Activated CD4-positive, alpha-beta T cell treated with anti-CD3 and anti-CD28 coated beads for 4 hours (primary cell): ENCODE measurements around the gene TMEM258.

Experiments
- DNase-seq, 2 donors: peaks; one replicate each; pipeline ENCODE4 v3.0.0-alpha.2; 2020

Gene TMEM258

DNA sequence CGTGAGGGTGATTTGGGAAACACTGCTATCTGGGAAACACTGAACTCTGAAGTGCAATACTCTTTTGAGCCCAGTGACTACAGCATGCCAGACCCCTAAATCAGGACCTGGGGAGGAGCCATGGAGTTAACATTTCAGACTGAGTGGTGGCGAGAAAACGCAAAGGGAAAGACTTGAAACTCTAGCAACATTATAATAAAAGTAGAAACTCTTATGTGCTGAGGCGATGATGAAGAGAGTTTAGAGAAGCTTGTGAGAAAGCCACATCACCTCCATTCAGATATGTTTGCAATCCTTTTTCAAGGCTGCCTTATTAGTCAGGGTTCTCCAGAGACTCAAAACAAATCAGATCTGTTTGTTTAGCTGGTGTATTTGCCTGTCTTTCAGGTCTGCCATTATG is 2.2 kb upstream of the TMEM258 start:
- no peak for DNase-seq

DNA sequence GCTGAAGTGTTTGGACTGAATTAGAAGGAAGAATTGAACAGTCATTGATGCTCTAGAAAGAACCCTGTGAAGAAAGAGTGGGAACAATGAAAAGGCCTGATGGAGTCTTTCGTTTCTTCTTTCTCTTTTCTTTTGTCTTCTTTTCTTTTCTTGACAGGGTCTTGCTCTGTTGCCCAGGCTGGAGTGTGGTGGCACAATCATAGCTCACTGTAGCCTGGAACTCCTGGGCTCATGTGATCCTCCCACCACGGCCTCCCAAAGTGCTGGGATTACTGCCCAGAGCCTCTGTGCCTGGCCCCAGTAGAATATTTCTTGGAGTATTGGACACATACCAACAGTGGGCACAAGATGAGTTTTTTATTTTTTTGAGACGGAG is 1.4 kb upstream of the TMEM258 start:
- no peak for DNase-seq

DNA sequence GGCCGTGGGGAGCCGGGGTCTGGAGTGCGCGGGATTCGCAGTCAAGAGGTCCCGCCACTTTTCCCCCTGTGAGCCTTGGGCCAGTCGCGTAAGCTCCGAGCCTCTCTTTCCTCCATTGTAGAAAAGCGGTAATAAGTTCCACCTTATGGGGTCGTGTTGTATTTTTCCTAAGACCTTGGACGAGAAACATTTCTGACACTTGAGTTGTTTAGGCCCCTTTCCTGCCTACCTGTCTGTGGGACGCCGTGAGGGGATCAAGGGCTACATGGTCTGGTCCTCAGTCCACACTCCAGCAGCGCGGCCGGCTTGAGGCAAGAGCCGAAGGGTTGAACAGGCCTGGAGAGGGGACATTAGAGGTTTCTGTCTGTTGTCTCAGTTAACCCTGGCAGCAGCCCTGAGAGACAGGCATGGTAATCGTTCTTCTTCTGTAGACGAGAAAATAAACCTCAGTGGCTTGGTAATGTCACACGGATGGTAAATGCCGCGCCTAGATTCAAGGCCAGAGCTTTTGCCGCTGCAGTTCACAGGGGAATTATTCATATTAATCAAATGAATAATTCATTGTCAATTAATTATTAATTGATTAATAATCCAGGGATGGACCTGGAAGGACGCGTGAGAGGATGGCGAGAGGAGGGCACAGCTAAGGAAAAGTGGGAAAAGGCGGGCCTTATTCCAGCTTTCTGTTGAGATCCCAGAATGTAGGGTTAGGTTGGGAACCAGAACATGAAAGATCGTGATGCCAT is 857 bp upstream of the TMEM258 start:
- DNase-seq, result no peak

DNA sequence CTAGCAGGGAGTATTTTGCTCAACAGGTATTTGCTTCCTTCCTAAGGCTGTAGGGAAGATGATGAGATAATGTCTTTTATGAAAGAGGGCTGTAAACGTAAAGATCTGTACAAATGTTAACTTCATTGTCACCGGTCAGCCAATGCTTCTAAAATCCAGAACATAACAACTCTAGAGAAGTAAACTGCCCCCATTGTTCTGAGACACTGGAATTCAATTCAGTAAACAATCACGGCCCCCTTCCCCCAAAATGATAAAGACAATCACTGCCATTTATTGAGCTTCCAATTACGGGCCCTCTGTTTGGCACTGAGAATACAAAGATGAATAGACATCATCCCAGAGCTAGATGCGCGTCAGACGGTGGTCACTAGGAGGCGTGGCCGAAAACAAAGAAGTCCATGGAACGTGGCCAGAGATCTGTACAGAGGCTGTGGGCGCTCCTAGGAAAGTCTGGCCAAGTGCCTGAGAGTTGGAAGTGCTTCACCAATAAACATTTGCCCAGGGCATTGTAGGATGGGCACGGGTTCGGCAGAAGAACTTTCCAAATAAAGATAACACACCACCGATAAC is 576 bp downstream of the TMEM258 start:
- DNase-seq, result peak in 1 of 2 donors; percentile 22

- no peak for DNase-seq
Measured at GRCh38 chr11:61787928-61788491, 4.4 kb downstream of the TMEM258 start.

- DNase-seq, result no peak
Measured at GRCh38 chr11:61785837-61786402, 6.5 kb downstream of the TMEM258 start.

- no peak for DNase-seq
Measured at GRCh38 chr11:61784506-61784805, 7.9 kb downstream of the TMEM258 start.

DNA sequence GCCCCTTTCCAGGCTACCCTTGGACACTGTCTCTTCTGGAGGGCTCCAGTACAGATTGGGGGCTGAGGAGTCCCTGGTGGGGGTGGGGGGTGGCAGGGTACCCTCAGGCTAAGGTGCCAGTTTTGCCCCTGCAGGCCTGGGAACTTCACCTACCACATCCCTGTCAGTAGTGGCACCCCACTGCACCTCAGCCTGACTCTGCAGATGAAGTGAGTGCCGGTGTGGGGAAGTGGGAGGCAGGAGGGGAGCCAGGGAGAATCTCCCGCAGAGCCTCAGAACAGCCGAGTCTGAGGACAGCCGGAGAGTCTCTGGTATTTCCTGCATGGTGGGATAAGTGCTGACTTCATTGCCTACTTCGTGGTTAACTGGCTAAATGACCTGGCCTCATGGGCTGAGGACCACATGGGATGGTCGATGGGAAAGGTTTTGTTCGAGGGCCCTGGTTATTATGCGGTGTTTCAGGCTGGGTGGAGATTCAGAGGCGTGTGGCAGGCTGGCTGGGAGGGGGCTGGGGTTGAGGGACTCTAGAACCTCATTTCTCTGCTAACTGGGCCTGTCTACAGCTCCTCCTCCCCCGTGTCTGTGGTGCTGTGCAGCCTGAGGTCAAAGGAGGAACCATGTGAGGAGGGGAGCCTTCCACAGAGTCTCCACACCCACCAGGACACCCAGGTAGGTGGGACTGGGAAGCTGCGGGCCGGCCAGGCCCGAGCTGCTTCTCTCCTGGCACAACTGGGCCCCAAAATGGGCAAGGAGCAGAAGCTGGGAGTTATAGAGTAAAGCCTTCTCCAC is 8.5 kb downstream of the TMEM258 start:
- no peak for DNase-seq

- no peak for DNase-seq
Measured at GRCh38 chr11:61782841-61783240, 9.6 kb downstream of the TMEM258 start.

- no peak for DNase-seq
Measured at GRCh38 chr11:61782299-61782698, 10.1 kb downstream of the TMEM258 start.

DNA sequence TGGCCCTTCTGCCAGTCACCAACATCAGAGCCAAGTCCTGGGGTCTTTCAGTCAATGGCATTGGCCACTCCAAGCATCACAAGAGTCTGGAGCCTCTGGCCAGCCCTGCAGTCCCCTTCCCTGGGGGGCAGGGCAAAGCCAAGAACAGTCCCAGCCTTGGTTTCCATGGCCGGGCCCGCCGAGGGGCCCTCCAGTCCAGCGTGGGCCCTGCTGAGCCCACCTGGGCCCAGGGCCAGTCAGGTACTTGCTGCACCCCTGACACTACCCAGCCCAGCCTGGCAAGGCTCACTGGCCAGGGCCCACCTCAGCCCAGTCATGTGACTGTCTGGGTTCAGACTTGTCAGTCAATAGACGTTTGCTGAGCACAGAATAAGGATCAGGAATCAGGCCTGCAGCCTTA is 10.8 kb downstream of the TMEM258 start:
- no peak for DNase-seq

- no peak for DNase-seq
Measured at GRCh38 chr11:61780581-61781162, 11.7 kb downstream of the TMEM258 start.

DNA sequence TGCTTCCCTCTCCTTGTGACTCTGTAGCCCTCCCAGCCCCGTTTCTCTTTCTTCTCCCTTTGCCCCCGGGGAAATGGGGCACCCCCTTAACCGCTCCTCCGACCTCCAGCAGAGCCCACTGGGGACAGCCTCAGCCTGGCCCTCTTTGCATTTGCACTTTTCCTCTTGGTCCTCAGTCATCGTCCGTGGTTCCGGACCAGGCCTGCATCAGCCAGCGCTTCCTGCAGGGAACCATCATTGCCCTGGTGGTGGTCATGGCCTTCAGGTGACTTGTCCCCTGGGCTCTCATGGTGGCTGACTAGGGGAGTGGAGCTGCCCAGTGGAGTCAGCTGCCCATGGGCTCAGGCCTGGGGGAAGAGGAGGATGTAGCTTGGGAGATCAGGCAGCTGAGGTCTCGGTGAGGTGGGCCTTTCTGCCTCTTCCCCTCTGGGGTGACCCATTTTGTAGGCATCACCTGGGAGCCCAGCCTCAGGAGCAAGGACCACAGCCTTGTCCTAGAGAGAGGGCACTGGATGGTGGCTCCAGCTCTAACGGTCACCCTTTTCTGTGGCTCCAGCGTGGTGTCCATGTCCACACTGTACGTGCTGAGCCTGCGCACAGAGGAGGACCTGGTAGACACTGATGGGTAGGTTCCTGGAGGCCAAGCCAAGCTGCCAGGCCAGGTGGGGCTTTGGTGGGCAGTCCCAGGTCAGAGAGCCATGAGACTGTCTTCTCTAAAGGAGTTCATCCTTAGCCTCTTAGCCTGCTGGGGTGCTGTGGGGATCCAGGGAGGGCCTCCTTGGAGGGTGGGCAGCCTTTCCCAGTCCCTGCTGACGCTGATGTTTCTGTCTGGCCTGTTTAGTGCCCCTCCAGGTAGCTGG is 12.5 kb downstream of the TMEM258 start:
- DNase-seq, result no peak

GRCh38 chr11:61778920-61779650 is 13.3 kb downstream of the TMEM258 start:
- DNase-seq, result no peak

- DNase-seq, result no peak
Measured at GRCh38 chr11:61778357-61778886, 14.0 kb downstream of the TMEM258 start.

GRCh38 chr11:61777234-61778090 is 14.9 kb downstream of the TMEM258 start:
- peak; percentile 54 to 67 for DNase-seq

GRCh38 chr11:61776561-61777075 is 15.8 kb downstream of the TMEM258 start:
- DNase-seq, result peak; percentile 31 to 55

GRCh38 chr11:61775606-61776554 is 16.5 kb downstream of the TMEM258 start:
- DNase-seq, result peak in 1 of 2 donors; percentile 13

- DNase-seq, result no peak
Measured at GRCh38 chr11:61775106-61775505, 17.3 kb downstream of the TMEM258 start.
